ENCODE results near the gene ZMYND11.

Gene ZMYND11

DNA sequence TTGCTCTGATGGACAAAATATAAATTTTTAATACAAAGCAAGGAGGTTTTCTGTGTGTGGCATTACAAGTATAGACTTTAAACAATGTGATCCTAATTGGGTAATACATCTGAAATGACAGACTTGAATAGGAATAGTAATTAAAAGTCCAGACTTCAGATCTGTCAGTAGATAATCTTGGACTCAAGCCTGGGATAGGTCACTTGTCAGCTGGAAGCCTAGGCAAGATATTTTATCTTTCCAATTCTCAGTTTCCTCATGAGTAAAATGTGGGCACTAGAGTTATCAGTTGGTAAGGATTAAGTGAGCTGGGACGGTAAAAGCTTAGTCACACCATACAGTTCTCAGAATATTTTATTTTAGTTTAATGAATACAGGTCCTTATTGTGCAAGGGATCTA is 10.4 kb upstream of the ZMYND11 start:
- H3K9me3 Mint-ChIP-seq, result peaks cover 24% of the 10 kb centered on the region
- no peak overlapping the region for H3K27ac Mint-ChIP-seq

DNA sequence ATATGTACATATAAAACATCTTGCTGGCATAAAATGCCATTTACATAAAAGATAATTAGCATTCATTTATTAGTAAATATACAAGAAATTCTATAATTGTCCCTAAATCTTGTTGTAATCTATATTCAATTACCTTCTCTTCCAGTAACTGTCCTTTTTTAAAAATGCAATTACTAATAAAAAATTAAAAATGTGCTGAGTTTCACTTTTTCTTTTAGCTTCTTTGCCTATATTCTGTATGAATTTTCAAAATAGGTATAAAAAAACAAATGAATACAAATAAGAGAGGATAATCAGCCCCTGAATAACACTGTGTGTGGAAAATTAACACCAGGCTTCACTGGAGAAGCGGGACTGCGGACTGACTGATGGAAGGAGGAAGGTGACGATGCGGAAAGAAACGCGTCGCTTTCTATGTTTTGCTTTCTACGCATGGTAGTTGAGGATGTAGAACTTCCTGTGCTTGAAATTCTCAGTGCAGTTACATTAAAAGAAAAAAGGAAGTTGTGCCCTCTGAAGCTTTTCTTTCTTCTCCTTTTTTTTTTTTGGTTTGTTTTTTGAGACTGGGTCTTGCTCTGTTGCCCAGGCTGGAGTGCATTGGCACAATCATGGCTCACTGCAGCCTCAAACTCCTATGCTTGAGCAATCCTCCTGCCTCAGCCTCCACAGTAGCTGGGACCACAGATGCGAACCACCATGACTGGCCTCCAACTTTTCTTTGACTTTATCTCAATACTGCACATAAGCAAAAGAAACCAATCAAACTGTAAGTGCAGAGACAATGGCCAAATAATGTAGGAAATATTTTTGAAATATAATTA is 7.4 kb upstream of the ZMYND11 start:
- Mint-ChIP-seq H3K9me3 (peaks cover 10% of the 10 kb centered on the region), H3K4me1 (peaks cover 11% of the 10 kb centered on the region), H3K4me3 (no peak overlapping the region), H3K27me3 (ENCODE audit: low read depth) (peaks cover under 1% of the 10 kb centered on the region), H3K27ac (no peak overlapping the region), H3K36me3 (ENCODE audit: low read depth) (no peaks in the 10 kb centered on the region)
- TF ChIP-seq, protein P1, sequence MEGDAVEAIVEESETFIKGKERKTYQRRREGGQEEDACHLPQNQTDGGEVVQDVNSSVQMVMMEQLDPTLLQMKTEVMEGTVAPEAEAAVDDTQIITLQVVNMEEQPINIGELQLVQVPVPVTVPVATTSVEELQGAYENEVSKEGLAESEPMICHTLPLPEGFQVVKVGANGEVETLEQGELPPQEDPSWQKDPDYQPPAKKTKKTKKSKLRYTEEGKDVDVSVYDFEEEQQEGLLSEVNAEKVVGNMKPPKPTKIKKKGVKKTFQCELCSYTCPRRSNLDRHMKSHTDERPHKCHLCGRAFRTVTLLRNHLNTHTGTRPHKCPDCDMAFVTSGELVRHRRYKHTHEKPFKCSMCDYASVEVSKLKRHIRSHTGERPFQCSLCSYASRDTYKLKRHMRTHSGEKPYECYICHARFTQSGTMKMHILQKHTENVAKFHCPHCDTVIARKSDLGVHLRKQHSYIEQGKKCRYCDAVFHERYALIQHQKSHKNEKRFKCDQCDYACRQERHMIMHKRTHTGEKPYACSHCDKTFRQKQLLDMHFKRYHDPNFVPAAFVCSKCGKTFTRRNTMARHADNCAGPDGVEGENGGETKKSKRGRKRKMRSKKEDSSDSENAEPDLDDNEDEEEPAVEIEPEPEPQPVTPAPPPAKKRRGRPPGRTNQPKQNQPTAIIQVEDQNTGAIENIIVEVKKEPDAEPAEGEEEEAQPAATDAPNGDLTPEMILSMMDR (IDR thresholded peaks at IDR 0.05; ENCODE audit: unreplicated experiment in 3 of 3), result no peak

More for the DNA sequence above, 10.4 kb upstream of the ZMYND11 start:
- H3K4me1 Mint-ChIP-seq, result no peaks in the 10 kb centered on the region
- H3K4me3 Mint-ChIP-seq, result no peak overlapping the region
- TF ChIP-seq, protein P1 (IDR thresholded peaks at IDR 0.05; ENCODE audit: unreplicated experiment in 3 of 3), result no peak
- H3K36me3 Mint-ChIP-seq (ENCODE audit: low read depth), result peaks cover 6% of the 10 kb centered on the region
- peaks cover 4% of the 10 kb centered on the region for H3K27me3 Mint-ChIP-seq (ENCODE audit: low read depth)

DNA sequence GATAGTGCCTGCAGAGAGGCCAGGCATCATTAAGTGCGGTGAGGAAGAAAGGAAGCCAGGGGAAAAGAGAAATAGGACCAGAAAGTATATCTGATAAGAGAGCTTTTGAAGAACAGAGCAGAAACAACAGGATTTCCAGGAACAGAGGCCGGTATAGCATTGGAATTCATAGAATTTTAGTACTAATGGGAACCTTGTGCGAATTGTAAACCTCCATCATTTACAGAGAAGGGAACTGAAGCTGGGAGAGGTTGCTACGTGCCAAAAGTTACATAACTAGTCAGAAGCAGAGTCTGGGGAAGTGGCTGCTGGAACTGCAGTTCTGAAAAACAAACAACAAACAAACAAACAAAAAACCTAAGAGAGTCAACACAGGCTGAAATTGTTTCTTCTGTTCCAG is 5.4 kb upstream of the ZMYND11 start:
- no peaks in the 10 kb centered on the region for H3K36me3 Mint-ChIP-seq (ENCODE audit: low read depth)
- H3K4me3 Mint-ChIP-seq, result peak overlapping the region in 2 of 3 experiments; percentile 2 to 16
- TF ChIP-seq, protein P1 (IDR thresholded peaks at IDR 0.05; ENCODE audit: unreplicated experiment in 3 of 3), result no peak
- H3K27me3 Mint-ChIP-seq (ENCODE audit: low read depth), result no peaks in the 10 kb centered on the region
- no peak overlapping the region for H3K27ac Mint-ChIP-seq
- peaks cover 26% of the 10 kb centered on the region for H3K4me1 Mint-ChIP-seq
- peaks cover 3% of the 10 kb centered on the region for H3K9me3 Mint-ChIP-seq

DNA sequence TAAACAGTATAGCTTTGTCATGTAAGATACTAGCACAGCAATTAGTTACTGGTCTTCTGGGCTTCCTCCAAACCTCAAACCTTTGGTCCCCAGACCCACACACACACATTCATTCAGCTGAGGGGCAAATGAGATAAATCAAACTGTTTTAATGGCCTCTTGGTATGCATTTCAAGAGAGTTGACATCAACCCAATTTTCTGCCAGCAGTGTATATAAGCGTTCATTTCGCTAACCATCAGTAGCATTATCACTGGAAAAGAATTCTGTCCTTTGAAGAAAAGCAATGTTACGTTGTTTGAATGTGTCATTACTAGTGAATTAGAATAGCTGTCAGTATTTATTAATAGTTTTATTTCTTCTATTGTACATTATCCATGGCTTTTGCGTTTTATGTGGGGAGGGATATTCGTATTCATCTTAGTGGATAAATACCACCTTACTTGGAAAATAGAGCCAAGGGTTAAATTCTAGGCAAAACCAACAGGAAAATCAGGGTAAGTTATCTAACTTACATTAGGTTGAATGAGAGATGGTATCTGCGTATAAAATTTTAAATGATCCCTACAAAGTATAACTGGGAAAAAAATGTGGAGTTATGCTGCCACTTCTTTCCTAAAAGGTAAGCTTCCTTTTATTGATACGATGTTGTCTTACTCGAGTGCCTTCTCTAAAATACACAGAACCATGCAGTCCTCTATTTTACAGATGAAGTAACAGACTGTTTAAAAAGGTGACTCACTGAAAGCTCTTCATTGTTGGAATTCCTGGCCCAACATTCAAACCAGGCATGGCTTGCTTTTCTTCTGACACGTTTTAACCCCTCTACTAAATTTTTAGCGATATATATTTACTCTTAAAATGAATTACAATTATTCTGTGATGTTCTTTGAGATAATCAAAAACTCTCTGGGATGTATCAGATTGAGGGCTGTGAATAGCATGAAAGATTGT is 2.0 kb upstream of the ZMYND11 start:
- peaks cover 41% of the 10 kb centered on the region for H3K4me1 Mint-ChIP-seq
- H3K27ac Mint-ChIP-seq, result peak overlapping the region; percentile 96 to 99 (median 98)
- no peaks in the 10 kb centered on the region for H3K9me3 Mint-ChIP-seq
- peak overlapping the region; percentile 83 to 97 (median 96) for H3K4me3 Mint-ChIP-seq
- TF ChIP-seq, protein P1 (IDR thresholded peaks at IDR 0.05; ENCODE audit: unreplicated experiment in 3 of 3), result no peak
- no peaks in the 10 kb centered on the region for H3K27me3 Mint-ChIP-seq (ENCODE audit: low read depth)
- no peaks in the 10 kb centered on the region for H3K36me3 Mint-ChIP-seq (ENCODE audit: low read depth)

DNA sequence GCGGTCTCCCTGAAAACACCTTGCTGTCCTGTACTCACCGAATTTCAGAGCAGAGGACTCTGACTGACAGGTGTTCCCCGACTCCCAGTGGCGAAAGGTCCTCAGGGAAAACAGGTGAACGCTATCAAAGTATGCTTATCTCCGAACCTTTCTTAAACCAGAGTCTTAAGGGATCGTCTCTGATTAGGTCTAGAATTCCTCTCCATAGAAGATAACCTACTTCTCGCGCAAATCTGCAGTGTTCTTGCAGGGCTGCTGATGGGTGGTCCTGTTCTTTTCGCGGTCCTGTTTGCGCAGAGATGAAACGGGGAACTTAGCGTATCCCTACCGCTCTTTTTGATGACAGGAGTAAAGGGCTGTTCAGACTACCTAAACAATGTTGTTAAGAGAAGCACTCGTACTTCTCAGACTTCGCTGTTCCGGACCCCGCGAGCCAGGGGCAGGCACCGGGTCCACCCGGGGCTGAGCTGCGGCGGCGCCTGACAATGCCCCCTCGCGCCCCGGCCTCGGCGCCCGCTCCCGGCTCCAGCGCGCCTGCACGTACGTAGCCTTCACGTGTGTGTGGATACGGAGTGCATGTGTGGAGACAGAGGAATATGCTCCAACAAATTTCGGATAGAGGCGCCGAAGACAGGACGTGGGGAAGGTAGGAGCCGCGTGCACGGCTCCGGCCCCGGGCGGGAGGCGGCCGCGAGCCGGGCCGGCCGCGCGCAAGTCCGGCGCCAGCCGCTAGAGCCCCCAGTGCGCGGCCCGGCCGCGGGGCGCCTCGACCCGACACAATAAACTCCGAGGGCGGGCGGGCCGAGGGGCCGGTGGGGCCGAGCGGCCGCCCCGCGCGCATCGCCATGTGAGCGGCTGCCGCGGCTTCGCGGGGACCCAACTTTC is 766 bp upstream of the ZMYND11 start:
- H3K36me3 Mint-ChIP-seq (ENCODE audit: low read depth), result no peaks in the 10 kb centered on the region
- H3K27ac Mint-ChIP-seq, result peak overlapping the region; percentile 96 to 99 (median 98)
- TF ChIP-seq, protein P1 (IDR thresholded peaks at IDR 0.05; ENCODE audit: unreplicated experiment in 3 of 3), result no peak
- no peaks in the 10 kb centered on the region for H3K9me3 Mint-ChIP-seq
- no peaks in the 10 kb centered on the region for H3K27me3 Mint-ChIP-seq (ENCODE audit: low read depth)
- peaks cover 41% of the 10 kb centered on the region for H3K4me1 Mint-ChIP-seq
- H3K4me3 Mint-ChIP-seq, result peak overlapping the region; percentile 83 to 97 (median 96)
